H1 (cell line): Measurements from ENCODE around the gene ROS1. TPM values are rescaled to one million over a fixed set of nuclear protein-coding genes. Genes with fewer than 3 reads are reported as not detected.

Source experiments
- CTBP2 ChIP-seq: IDR thresholded peaks from 2 replicates; pipeline ENCODE4 v1.7.0; 2011; ENCODE audit warnings: borderline replicate concordance, mild to moderate bottlenecking, moderate library complexity, mixed read lengths, low read length; ENCODE audit not compliant: insufficient read depth, insufficient read length
- KDM4A ChIP-seq: IDR thresholded peaks from one replicate; pipeline ENCODE4 v1.7.1; 2012; ENCODE audit warnings: low read depth, mild to moderate bottlenecking, moderate library complexity, low read length, inconsistent platforms; ENCODE audit not compliant: severe bottlenecking
- POLR2AphosphoS5 ChIP-seq: IDR thresholded peaks from 2 replicates; pipeline ENCODE4 v1.6.1; 2011; ENCODE audit warnings: low read depth, low read length
- RNF2 ChIP-seq: fragments of 200-900, 300-1000 bp; sonication (generic); IDR thresholded peaks from 2 replicates; pipeline ENCODE4 v1.7.1; 2016; ENCODE audit warnings: borderline replicate concordance, low read depth, mild to moderate bottlenecking, antibody characterized with exemption, low read length; ENCODE audit not compliant: poor library complexity, severe bottlenecking; ENCODE audit errors: missing control alignments
- SIX5 ChIP-seq: IDR thresholded peaks from 2 replicates; pipeline ENCODE4 v1.6.1; 2011; ENCODE audit warnings: mild to moderate bottlenecking, low read depth, low read length
- SUZ12 ChIP-seq: fragments of 200-600 bp; sonication (generic); IDR thresholded peaks from 2 replicates; pipeline ENCODE4 v1.6.1; 2012; ENCODE audit warnings: mild to moderate bottlenecking, inconsistent platforms, low read length, moderate library complexity, mixed read lengths
- polyA plus RNA-seq, 7 experiments: library from polyadenylated mRNA; depleted of rRNA in 3 of 7; stranded (reverse) in 5 of 7; unstranded in 2 of 7; fragments of >200 nt in 5 of 7; fragments of 200-250 nt in 2 of 7; gene quantifications; 1 replicate in 5 of 7; 2 replicates in 1 of 7; 4 replicates in 1 of 7; pipeline versions ENCODE4 v1.2.1 to v1.2.3, GENCODE V29; 2011 to 2013; ENCODE audit warnings: missing spikeins in 2 of 7, mixed read lengths in 2 of 7
- total RNA-seq: library from RNA; stranded (reverse); fragmentation: NEBNext Ultra II Directional; extraction: Animal tissue kit (Norgen Biotek cat#: 25700); gene quantifications from 2 replicates; pipeline ENCODE4 v1.2.1, GENCODE V29; 2021

The ROS1 gene
- total and polyA plus RNA-seq, 2 of the 8 experiments (the other 6 are each of a cell fraction or from before 2014, with no cell fraction given) = not detected

DNA sequence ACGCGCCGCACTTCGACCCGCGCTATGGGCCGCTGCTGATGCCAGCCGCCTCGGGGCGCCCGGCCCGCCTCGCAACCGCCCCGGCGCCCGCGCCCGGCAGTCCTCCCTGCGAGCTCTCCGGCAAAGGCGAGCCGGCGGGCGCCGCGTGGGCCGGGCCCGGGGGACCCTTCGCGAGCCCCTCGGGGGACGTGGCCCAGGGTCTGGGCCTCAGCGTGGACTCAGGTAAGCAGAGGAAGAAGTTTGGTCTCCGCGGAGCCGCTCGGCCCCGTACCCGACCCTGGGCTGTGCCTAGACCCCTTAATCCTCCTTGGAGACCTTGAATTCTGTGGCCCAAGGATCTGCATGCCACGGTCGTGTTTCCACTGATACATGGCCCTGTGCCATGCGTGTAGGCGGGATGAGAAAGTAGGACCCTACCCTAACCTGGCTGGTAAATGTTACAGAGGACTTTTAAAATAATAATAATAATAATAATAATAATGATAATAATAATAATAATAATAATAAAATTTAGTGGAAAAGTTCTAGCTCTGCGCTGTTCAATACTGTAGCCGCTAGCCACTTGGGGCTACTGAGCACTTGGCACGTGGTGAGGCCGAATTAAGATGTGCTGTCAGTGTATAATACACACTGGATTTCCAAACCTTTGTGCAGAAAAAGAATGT is 154.8 kb downstream of the ROS1 start (continued):
- TF ChIP-seq SUZ12 (peak; percentile 85), CTBP2 (no peak), RNF2 (peak; percentile 2), KDM4A (no peak), SIX5 (no peak), POLR2AphosphoS5 (no peak)
